ENCODE data around the gene TAPT1.

DNA sequence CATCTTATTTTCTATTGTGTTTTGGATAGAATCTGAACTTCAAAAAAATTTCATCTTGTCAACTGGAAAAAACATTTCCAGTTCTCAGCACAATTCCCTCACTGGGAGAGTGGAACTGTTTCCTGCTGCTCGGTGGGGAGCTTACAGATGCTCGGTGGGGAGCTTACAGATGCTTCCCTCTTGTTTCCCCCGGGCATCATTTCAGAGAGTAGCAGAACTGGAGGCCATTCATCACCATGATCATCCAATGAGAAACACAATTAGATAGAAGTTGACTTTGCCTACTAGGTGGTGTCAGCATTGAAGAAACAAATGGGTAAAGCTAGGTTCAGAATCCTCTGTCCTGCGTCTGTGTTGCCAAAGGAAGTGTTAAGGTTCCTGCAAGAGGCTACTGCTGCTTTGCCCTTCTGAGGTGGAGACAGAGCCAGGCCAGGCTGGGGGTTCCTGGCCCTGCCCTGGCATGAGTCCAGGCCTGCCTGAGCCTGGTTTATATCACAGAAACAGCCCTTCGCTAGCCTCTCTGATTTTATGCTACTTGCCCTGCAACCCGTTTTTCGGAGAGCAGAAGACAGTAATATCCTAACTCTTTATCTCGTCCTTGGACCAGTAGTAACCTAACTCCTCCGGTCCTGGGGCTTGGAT lies 70.6 kb downstream of the TAPT1 start:
- TF ChIP-seq POLR2A (IDR thresholded peaks at IDR 0.05) = no peak
- TF ChIP-seq, protein P1, sequence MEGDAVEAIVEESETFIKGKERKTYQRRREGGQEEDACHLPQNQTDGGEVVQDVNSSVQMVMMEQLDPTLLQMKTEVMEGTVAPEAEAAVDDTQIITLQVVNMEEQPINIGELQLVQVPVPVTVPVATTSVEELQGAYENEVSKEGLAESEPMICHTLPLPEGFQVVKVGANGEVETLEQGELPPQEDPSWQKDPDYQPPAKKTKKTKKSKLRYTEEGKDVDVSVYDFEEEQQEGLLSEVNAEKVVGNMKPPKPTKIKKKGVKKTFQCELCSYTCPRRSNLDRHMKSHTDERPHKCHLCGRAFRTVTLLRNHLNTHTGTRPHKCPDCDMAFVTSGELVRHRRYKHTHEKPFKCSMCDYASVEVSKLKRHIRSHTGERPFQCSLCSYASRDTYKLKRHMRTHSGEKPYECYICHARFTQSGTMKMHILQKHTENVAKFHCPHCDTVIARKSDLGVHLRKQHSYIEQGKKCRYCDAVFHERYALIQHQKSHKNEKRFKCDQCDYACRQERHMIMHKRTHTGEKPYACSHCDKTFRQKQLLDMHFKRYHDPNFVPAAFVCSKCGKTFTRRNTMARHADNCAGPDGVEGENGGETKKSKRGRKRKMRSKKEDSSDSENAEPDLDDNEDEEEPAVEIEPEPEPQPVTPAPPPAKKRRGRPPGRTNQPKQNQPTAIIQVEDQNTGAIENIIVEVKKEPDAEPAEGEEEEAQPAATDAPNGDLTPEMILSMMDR (IDR thresholded peaks at IDR 0.05) = no peak

All from sigmoid colon (tissue), 3 donors.